DND-41 (cell line): ENCODE results near the gene N4BP2.

Experiments used
- EZH2 ChIP-seq: IDR thresholded peaks from 3 replicates; pipeline ENCODE4 v1.6.1; 2012; ENCODE audit warnings: borderline replicate concordance, low read depth, mild to moderate bottlenecking, moderate library complexity, low read length, inconsistent platforms; ENCODE audit not compliant: severe bottlenecking
- TF ChIP-seq, protein P1 (sequence below): IDR thresholded peaks from 2 replicates; pipeline ENCODE4 v1.5.1; 2012; ENCODE audit warnings: borderline replicate concordance, low read length, moderate library complexity, mild to moderate bottlenecking; ENCODE audit not compliant: poor library complexity, severe bottlenecking; ENCODE audit errors: extremely low read depth

DNA sequence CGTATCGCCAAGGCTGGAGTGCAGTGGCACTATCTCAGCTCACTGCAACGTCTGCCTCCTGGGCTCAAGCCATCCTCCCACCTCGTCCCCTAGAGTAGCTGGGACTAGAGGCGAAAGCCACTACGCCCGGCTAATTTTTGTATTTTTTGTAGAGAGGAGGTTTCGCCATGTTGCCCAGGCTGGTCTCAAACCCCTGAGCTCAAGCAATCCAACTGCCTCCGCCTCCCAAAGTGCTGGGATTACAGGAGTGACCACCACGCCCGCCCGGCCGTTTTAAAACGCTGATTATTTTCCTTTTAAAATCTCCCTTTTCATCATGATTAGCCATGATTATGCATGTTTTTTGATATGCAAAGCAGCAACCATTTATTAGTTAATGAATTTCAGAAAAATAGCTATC is 2.2 kb downstream of the N4BP2 start:
- TF ChIP-seq, protein P1, sequence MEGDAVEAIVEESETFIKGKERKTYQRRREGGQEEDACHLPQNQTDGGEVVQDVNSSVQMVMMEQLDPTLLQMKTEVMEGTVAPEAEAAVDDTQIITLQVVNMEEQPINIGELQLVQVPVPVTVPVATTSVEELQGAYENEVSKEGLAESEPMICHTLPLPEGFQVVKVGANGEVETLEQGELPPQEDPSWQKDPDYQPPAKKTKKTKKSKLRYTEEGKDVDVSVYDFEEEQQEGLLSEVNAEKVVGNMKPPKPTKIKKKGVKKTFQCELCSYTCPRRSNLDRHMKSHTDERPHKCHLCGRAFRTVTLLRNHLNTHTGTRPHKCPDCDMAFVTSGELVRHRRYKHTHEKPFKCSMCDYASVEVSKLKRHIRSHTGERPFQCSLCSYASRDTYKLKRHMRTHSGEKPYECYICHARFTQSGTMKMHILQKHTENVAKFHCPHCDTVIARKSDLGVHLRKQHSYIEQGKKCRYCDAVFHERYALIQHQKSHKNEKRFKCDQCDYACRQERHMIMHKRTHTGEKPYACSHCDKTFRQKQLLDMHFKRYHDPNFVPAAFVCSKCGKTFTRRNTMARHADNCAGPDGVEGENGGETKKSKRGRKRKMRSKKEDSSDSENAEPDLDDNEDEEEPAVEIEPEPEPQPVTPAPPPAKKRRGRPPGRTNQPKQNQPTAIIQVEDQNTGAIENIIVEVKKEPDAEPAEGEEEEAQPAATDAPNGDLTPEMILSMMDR = no peak
- TF ChIP-seq EZH2 = no peak
